Gastroesophageal sphincter (tissue), 4 donors: ENCODE results near the gene IL10. TPM values are rescaled to one million over a fixed set of nuclear protein-coding genes. Genes with fewer than 3 reads are reported as not detected.

Source experiments
- ATAC-seq: fragments of 150-250 bp; one replicate; pipeline ENCODE4 v1.9.1; 2016; ENCODE audit warnings: mild to moderate bottlenecking, moderate library complexity
- H3K27ac ChIP-seq, 4 donors: fragments of 200-600 bp; sonication (generic) in 3 of 4; 1 replicate in 3 of 4; 2 replicates in 1 of 4; pipeline ENCODE4 v1.5.1; 2016 to 2019
- H3K27me3 ChIP-seq: fragments of 200-600 bp; sonication (generic); one replicate; pipeline ENCODE4 v1.5.1; 2019
- H3K36me3 ChIP-seq, 2 donors: fragments of 200-600 bp; sonication (generic); one replicate each; pipeline ENCODE4 v1.5.1; 2019; ENCODE audit warnings: control low read depth in 1 of 2
- H3K4me1 ChIP-seq, 3 donors: fragments of 200-600 bp; sonication (generic); 1 replicate in 2 of 3; 2 replicates in 1 of 3; pipeline ENCODE4 v1.5.1; 2016 to 2019; ENCODE audit warnings: control low read depth in 2 of 3
- H3K4me3 ChIP-seq, 2 donors: fragments of 200-600 bp; sonication (generic); one replicate each; pipeline ENCODE4 v1.5.1; 2019; ENCODE audit warnings: mild to moderate bottlenecking in 1 of 2, moderate library complexity in 1 of 2
- H3K9me3 ChIP-seq, 3 donors: fragments of 200-600 bp; sonication (generic); one replicate each; pipeline ENCODE4 v1.5.1; 2017 to 2019; ENCODE audit warnings: control low read depth in 2 of 3
- EP300 ChIP-seq: sonication (generic); formaldehyde crosslinking; IDR thresholded peaks from one replicate; pipeline ENCODE4 v1.6.1; 2017; ENCODE audit warnings: antibody characterized with exemption, mild to moderate bottlenecking
- POLR2A ChIP-seq, 2 donors: fragments of 450-650 bp; IDR thresholded peaks; one replicate each; pipeline ENCODE4 v1.6.1; 2017; ENCODE audit warnings: antibody characterized with exemption in 2 of 2, mild to moderate bottlenecking in 2 of 2, moderate library complexity in 1 of 2
- POLR2AphosphoS5 ChIP-seq: sonication (generic); formaldehyde crosslinking; IDR thresholded peaks from one replicate; pipeline ENCODE4 v1.6.1; 2017; ENCODE audit warnings: antibody characterized with exemption
- WGBS, 2 donors: methylation state at CpG; one replicate each; pipeline ENCODE4 v1.1.5; 2018; ENCODE audit warnings: low coverage in 1 of 2; 5-methylcytosine and 5-hydroxymethylcytosine counted together
- total RNA-seq, 4 donors: library from RNA; depleted of rRNA; stranded (reverse); fragments of >200 nt; gene quantifications; one replicate each; pipeline ENCODE4 v1.1.0, GENCODE V29; 2016
- TF ChIP-seq, protein P1 (sequence below), 4 experiments: fragments of 200-600 bp in 2 of 4; fragments of 450-650 bp in 2 of 4; sonication (generic) in 1 of 4; IDR thresholded peaks; one replicate each; pipeline ENCODE4 v1.5.1; 2017 to 2019; ENCODE audit warnings: antibody characterized with exemption in 4 of 4, mild to moderate bottlenecking in 2 of 4, moderate library complexity in 2 of 4

The IL10 gene
- total RNA-seq, 4 donors from 2014 or later: 0.45 to 9.3 (median 2.3) TPM

DNA sequence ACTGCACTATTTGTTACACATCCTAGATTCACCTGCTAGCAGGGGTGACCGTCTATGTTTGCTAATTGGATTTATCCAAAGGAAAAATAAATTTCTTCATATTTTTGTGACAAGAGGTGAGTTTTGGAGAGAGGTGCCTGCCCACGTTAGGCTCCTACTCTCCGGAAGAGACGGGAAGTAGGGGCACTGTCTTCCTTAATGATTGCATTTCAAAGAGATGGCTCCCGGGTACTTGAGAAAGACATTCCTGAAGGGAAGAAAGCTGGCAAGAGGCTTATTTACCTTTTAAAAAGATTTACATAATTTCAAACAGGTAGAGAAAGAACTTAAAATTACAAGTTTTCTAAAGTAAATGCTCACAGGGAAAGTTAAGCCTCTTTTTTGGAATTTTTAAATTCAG lies 20.4 kb downstream of the IL10 start:
- peaks cover 10% of the 10 kb centered on the region for H3K27me3 ChIP-seq
- H3K36me3 ChIP-seq: no peaks in the 10 kb centered on the region
- TF ChIP-seq POLR2AphosphoS5 (no peak), EP300 (no peak), POLR2A (IDR thresholded peaks at IDR 0.05) (no peak)
- TF ChIP-seq, protein P1, sequence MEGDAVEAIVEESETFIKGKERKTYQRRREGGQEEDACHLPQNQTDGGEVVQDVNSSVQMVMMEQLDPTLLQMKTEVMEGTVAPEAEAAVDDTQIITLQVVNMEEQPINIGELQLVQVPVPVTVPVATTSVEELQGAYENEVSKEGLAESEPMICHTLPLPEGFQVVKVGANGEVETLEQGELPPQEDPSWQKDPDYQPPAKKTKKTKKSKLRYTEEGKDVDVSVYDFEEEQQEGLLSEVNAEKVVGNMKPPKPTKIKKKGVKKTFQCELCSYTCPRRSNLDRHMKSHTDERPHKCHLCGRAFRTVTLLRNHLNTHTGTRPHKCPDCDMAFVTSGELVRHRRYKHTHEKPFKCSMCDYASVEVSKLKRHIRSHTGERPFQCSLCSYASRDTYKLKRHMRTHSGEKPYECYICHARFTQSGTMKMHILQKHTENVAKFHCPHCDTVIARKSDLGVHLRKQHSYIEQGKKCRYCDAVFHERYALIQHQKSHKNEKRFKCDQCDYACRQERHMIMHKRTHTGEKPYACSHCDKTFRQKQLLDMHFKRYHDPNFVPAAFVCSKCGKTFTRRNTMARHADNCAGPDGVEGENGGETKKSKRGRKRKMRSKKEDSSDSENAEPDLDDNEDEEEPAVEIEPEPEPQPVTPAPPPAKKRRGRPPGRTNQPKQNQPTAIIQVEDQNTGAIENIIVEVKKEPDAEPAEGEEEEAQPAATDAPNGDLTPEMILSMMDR (IDR thresholded peaks at IDR 0.05): no peak
- 30 to 35% methylated on average over 5 of the region's 5 CpGs for WGBS, 2 donors
- no peaks in the 10 kb centered on the region for H3K9me3 ChIP-seq
- no peak for ATAC-seq
- H3K4me3 ChIP-seq: no peak overlapping the region
- no peaks in the 10 kb centered on the region for H3K4me1 ChIP-seq
- no peak overlapping the region for H3K27ac ChIP-seq

DNA sequence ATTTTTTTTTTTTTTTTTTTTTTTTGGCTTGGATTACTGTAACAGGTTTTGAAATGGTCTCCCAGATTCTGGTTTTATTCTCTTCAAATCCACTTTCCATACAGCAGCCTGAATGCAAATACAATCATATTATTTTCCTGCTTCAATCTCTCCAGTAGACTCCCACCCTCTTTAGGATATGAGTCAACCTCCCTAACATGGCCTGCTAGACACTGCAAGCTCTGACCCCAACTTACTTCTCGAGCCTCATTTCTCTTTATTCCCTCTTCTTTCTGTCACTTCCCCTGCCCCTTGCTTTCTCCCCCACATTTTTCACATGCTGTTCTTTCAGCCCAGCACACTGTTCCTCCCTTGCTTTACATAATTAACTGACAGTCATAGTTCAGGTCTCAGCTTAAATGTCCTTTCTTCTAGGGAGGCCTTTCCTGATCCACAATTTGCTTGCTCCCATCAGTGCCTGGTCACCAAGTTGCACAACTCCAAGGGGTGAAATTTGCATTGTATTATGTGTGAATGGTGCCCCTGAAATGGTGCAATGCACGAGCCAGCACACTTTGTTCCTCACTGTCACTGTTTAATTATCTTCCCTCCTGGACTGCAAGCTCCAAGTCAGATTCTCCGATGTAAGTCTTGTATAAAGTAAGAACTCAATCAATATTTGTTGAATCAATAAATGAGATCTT lies 23.8 kb downstream of the IL10 start:
- Histone ChIP-seq H3K4me1 (no peaks in the 10 kb centered on the region), H3K36me3 (no peaks in the 10 kb centered on the region), H3K4me3 (no peak overlapping the region), H3K9me3 (no peaks in the 10 kb centered on the region), H3K27me3 (peaks cover 9% of the 10 kb centered on the region), H3K27ac (no peak overlapping the region)
- no peak for ATAC-seq
- 85 to 88% methylated on average over 2 to 3 of the region's 3 CpGs for WGBS, 2 donors
- TF ChIP-seq EP300 (no peak), POLR2A (IDR thresholded peaks at IDR 0.05) (no peak), POLR2AphosphoS5 (no peak)
- TF ChIP-seq, protein P1 (IDR thresholded peaks at IDR 0.05): no peak

DNA sequence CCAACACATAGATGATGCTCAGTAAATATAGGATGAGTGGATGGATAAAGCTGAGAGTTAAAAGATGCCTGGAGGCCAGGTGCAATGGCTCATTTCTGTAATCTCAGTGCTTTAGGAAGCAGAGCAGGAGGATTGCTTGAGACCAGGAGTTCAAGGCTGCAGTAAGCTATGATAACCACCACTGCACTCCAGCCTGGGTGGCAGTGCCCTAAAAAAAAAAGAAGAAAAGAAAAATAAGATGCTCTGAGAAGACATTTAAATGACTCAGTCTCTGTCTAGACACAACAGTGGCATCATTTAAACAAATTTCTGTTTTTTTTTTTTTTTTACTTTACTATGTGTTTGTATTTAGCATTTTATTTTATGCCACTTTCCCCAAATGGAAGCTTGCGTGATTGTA lies 27.0 kb downstream of the IL10 start:
- Histone ChIP-seq H3K27me3 (no peaks in the 10 kb centered on the region), H3K9me3 (no peaks in the 10 kb centered on the region), H3K36me3 (no peaks in the 10 kb centered on the region), H3K4me1 (no peaks in the 10 kb centered on the region), H3K4me3 (no peak overlapping the region), H3K27ac (no peak overlapping the region)
- TF ChIP-seq POLR2A (IDR thresholded peaks at IDR 0.05) (no peak), POLR2AphosphoS5 (no peak), EP300 (no peak)
- TF ChIP-seq, protein P1 (IDR thresholded peaks at IDR 0.05): no peak
- 75 to 100% methylated on average over 1 of the region's 1 CpG for WGBS, 2 donors
- ATAC-seq: no peak

DNA sequence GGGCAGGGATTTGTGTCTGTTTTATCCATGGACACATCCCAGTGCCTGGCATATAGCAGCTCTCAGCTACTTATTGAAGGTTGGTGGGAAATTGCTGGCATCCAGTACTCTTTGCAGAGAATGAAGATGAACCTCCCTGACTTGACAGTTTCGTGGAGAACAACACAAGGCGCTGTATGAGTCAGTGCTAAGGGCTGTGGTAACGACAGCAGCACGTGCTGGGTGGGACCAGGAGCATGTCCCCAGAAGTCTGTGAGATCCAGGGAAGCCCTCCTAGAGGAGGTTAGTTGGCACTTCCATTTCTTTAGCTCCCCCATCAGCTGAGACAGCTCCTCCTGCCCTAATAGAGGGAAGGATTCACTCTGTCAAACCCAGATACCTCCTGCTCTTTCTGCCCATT lies 27.6 kb downstream of the IL10 start:
- 60 to 74% methylated on average over 1 to 4 of the region's 4 CpGs for WGBS, 2 donors
- Histone ChIP-seq H3K36me3 (no peaks in the 10 kb centered on the region), H3K4me1 (no peaks in the 10 kb centered on the region), H3K27me3 (no peaks in the 10 kb centered on the region), H3K27ac (no peak overlapping the region), H3K9me3 (no peaks in the 10 kb centered on the region), H3K4me3 (no peak overlapping the region)
- ATAC-seq: no peak
- TF ChIP-seq POLR2A (IDR thresholded peaks at IDR 0.05) (no peak), EP300 (no peak), POLR2AphosphoS5 (no peak)
- TF ChIP-seq, protein P1 (IDR thresholded peaks at IDR 0.05): no peak

DNA sequence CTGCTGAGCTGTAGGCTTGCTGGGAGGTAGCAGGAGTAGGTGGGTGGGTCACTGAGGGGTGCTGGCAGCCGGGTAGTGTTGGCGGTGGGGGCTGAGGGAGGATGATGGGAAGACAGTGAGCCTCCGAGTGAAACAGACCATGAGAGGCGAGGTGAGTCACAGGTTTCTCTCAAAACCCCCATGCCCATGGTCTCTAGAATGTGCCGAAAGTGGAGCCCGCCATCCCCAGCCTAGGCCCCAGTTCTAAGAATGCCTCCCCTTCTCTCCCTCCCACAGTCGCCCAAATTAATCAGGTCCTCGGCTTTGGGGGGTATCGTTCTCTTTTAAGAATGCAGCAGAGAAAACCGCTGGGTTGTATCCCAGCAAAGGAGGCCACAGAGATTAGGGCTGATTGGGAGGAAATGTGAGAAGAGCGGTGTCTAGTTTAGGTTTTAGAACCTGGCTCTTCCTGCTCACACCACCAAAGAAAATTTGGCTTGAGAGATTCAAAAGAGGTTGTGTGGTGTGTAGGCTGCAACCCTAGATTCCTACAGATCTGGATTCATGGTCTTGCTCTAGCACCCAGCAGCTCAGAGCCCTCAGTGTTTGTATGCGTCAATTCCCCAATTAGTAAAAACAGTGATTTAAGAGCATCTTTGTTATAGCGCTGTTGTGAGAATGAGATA lies 29.4 kb downstream of the IL10 start:
- no peak overlapping the region for H3K4me3 ChIP-seq
- H3K9me3 ChIP-seq: no peaks in the 10 kb centered on the region
- peaks cover 0 to 16% (median 0%) of the 10 kb centered on the region in 3 donors for H3K4me1 ChIP-seq
- TF ChIP-seq POLR2AphosphoS5 (no peak), POLR2A (IDR thresholded peaks at IDR 0.05) (no peak)
- TF ChIP-seq, protein P1 (IDR thresholded peaks at IDR 0.05): no peak
- 62 to 79% methylated on average over 6 to 9 of the region's 13 CpGs for WGBS, 2 donors
- H3K27me3 ChIP-seq: no peaks in the 10 kb centered on the region
- ATAC-seq: no peak
- no peak overlapping the region for H3K27ac ChIP-seq
- H3K36me3 ChIP-seq: no peaks in the 10 kb centered on the region
